Renal pelvis (tissue), 4 donors: Measurements from ENCODE around the gene PTPRH. TPM values are rescaled to one million over a fixed set of nuclear protein-coding genes. Genes with fewer than 3 reads are reported as not detected.
"Not testable (repeated sequence)": the region's sequence is repeated elsewhere in the genome, so short reads cannot be mapped to it uniquely, and the experiment has no call there.

Experiments
- DNase-seq: peaks from one replicate; pipeline ENCODE4 v3.0.0-alpha.2; 2013
- polyA plus RNA-seq, 3 donors: library from polyadenylated mRNA; unstranded; fragments of 120-200 nt; gene quantifications; one replicate each; pipeline ENCODE4 v1.2.1, GENCODE V29; 2013; ENCODE audit not compliant: insufficient read length in 3 of 3

Gene PTPRH
- polyA plus RNA-seq, 3 donors: 0.16 to 0.24 (median 0.17) TPM

GRCh38 chr19:55186080-55186479 lies 23.2 kb downstream of the PTPRH start:
- no peak for DNase-seq

GRCh38 chr19:55181740-55182139 lies 27.6 kb downstream of the PTPRH start:
- no peak for DNase-seq

- no peak for DNase-seq
Observed at GRCh38 chr19:55179606-55180484, 29.5 kb downstream of the PTPRH start, which contains the start of gene SYT5. TSS of gene SYT5 (minus strand) at chr19:55180289. CDS start at chr19:55179041, 1,248 bp downstream.

GRCh38 chr19:55178781-55179599 lies 30.3 kb downstream of the PTPRH start:
- peak; percentile 79 for DNase-seq

GRCh38 chr19:55176076-55176475 lies 33.2 kb downstream of the PTPRH start:
- no peak for DNase-seq

- no peak for DNase-seq
Observed at GRCh38 chr19:55175117-55175867, 34.0 kb downstream of the PTPRH start.

GRCh38 chr19:55174425-55175116 lies 34.7 kb downstream of the PTPRH start:
- no peak for DNase-seq

- no peak for DNase-seq
Observed at GRCh38 chr19:55173714-55174409, 35.4 kb downstream of the PTPRH start.

GRCh38 chr19:55173186-55173713 lies 36.1 kb downstream of the PTPRH start:
- no peak for DNase-seq

- DNase-seq: no peak
Observed at GRCh38 chr19:55172741-55173140, 36.6 kb downstream of the PTPRH start.

- DNase-seq: not testable (repeated sequence)
Observed at GRCh38 chr19:55172318-55172717, 37.0 kb downstream of the PTPRH start.

GRCh38 chr19:55171440-55171839 lies 37.9 kb downstream of the PTPRH start:
- no peak for DNase-seq

GRCh38 chr19:55169136-55169535 lies 40.2 kb downstream of the PTPRH start:
- DNase-seq: no peak

- peak; percentile 96 for DNase-seq
Observed at GRCh38 chr19:55166530-55167268, 42.6 kb downstream of the PTPRH start, which contains the start of gene DNAAF3. TSS of gene DNAAF3 (minus strand) at chr19:55166613. CDS start at chr19:55166413, 200 bp downstream.

- DNase-seq: no peak
Observed at GRCh38 chr19:55165952-55166529, 43.3 kb downstream of the PTPRH start.

- no peak for DNase-seq
Observed at GRCh38 chr19:55161571-55162322, 47.6 kb downstream of the PTPRH start.

- DNase-seq: no peak
Observed at GRCh38 chr19:55160986-55161365, 48.3 kb downstream of the PTPRH start.
